ENCODE results near the gene HCFC2. TPM values are rescaled to one million over a fixed set of nuclear protein-coding genes. Genes with fewer than 3 reads are reported as not detected.
"Not testable (repeated sequence)": the region's sequence is repeated elsewhere in the genome, so short reads cannot be mapped to it uniquely, and the experiment has no call there.

HCFC2 gene
- total and polyA plus RNA-seq, 9 of the 15 experiments (the other 6 are each of a cell fraction or from before 2014, with no cell fraction given), result 1.2 to 6.5 (median 3.8) TPM

DNA sequence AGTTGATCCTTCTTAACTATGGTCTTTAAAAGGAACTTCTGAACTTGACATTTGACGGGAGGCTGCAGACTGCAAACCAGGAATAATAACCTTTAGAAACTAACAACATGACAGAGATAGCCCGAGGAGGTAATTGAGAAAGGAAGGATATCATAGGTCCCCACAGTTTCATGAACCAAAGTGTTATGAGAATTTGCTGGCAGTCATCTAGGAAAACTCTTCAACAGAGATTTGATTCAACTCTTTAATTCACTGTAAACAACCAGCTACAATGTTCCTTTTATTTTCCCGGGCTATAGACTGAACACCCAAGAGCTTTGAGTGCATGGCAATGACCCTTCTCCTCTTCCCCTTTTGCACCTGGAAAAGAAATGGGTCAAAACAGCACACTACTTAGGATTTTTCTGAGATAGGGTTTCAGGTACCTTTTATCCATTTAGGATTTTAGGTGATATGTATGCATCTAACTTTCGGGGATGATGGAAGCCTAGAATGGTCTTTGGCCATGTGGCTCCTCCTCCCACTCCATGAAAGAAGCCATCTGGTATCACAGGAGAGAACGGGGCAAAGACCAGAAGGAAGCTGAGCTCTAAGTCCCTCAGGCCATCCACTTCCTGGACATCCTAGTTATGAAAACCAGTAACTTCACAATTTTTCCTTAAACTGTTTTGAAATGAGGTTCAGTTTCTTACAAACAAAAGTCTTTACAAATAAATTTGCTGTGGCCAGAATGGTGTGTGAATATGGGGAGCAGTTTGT lies 37.3 kb upstream of the HCFC2 start (continued):
- TF ChIP-seq, protein P1, sequence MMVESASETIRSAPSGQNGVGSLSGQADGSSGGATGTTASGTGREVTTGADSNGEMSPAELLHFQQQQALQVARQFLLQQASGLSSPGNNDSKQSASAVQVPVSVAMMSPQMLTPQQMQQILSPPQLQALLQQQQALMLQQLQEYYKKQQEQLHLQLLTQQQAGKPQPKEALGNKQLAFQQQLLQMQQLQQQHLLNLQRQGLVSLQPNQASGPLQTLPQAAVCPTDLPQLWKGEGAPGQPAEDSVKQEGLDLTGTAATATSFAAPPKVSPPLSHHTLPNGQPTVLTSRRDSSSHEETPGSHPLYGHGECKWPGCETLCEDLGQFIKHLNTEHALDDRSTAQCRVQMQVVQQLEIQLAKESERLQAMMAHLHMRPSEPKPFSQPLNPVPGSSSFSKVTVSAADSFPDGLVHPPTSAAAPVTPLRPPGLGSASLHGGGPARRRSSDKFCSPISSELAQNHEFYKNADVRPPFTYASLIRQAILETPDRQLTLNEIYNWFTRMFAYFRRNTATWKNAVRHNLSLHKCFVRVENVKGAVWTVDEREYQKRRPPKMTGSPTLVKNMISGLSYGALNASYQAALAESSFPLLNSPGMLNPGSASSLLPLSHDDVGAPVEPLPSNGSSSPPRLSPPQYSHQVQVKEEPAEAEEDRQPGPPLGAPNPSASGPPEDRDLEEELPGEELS (CRISPR knock-in tag; IDR thresholded peaks at IDR 0.05; ENCODE audit: borderline replicate concordance), result no peak
- TF ChIP-seq DPF2 (IDR thresholded peaks at IDR 0.05), result no peak

DNA sequence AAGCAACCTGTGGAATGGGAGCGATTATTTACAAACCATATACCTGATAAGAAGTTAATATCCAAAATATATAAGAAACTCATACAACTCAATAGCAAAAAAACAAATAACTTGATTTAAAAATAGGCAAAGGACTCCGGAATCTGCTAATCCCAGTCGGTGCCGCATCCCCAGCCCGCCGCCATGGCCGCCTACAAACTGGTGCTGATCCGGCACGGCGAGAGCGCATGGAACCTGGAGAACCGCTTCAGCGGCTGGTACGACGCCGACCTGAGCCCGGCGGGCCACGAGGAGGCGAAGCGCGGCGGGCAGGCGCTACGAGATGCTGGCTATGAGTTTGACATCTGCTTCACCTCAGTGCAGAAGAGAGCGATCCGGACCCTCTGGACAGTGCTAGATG lies 33.7 kb upstream of the HCFC2 start:
- H3K4me3 ChIP-seq; H3K4me1 ChIP-seq (replicated peaks in 1 of 2; ENCODE audit: control insufficient read depth in 2 of 2, insufficient read depth in 2 of 2, low read length in 2 of 2); DNase-seq (ENCODE audit: extremely low read depth in 1 of 4, low spot score in 3 of 4); H3K9me3 ChIP-seq (replicated peaks; ENCODE audit: control insufficient read depth, insufficient read depth, low read depth, low read length); H3K27ac ChIP-seq (ENCODE audit: extremely low read depth, low read depth, low read length); ATAC-seq; H3K9me1 ChIP-seq (ENCODE audit: control insufficient read depth, insufficient read depth, low read length); H3K9ac ChIP-seq (ENCODE audit: insufficient read depth in 1 of 2, low read depth in 2 of 2, low read length in 2 of 2); in situ Hi-C loops (cut with MboI); POLR2A ChIA-PET; CTCF ChIA-PET (ENCODE audit: low intra/inter-chr PET ratio); BruUV-seq (replicated peaks); H2AFZ ChIP-seq (ENCODE audit: low read depth, low read length); intact Hi-C loops (cut with micrococcal nuclease); FAIRE-seq; H4K20me1 ChIP-seq (replicated peaks; ENCODE audit: control insufficient read depth, insufficient read depth, low read length); H3K36me3 ChIP-seq (ENCODE audit: control insufficient read depth, insufficient read depth, low read length); H3K79me2 ChIP-seq (ENCODE audit: control insufficient read depth, insufficient read depth, low read length); H3K4me2 ChIP-seq (ENCODE audit: insufficient read depth, low read length): not testable (repeated sequence)
- peaks cover 21 to 22% of the 10 kb centered on the region in 2 experiments; a peak in 4 of 5 replicates for H3K27me3 ChIP-seq (ENCODE audit: control insufficient read depth in 2 of 2, insufficient read depth in 2 of 2, low read length in 2 of 2)
- 28% methylated on average over 7 of the region's 27 CpGs for WGBS (ENCODE audit: insufficient coverage, low coverage, missing lambda C conversion rate)
